Activated T-cell treated with anti-CD3 and anti-CD28 coated beads, Interleukin-2, amount 50 U/mL, for 1 hour (primary cell): ENCODE measurements around the gene CDS1.
"Not testable (repeated sequence)": the region's sequence is repeated elsewhere in the genome, so short reads cannot be mapped to it uniquely, and the experiment has no call there.

Source experiments
- DNase-seq: peaks from one replicate; pipeline ENCODE4 v3.0.0-alpha.2; 2020

CDS1 gene

DNA sequence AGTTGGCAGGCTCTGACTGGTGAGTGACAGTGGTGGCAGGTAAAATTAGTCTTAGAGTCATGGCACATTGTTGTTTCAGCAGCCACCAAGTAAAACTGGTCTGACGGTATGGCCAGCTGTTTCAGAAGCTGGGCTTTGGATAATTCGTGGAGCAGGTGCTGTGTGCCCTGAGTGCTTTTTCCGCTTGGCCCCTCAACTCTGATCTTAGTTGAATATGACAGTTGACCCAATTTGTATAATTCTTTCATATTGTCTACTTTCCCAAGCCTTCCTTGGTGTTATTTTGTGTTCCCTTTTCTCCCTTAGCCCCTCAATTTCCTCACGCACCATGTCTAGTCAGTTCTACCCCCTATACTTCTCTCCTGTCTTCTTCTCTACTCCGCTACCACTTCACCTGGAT is 32.0 kb downstream of the CDS1 start:
- no peak for DNase-seq

GRCh38 chr4:84615355-84615754 is 32.4 kb downstream of the CDS1 start:
- no peak for DNase-seq

- DNase-seq: no peak
Observed at GRCh38 chr4:84622959-84623358, 40.0 kb downstream of the CDS1 start.

DNA sequence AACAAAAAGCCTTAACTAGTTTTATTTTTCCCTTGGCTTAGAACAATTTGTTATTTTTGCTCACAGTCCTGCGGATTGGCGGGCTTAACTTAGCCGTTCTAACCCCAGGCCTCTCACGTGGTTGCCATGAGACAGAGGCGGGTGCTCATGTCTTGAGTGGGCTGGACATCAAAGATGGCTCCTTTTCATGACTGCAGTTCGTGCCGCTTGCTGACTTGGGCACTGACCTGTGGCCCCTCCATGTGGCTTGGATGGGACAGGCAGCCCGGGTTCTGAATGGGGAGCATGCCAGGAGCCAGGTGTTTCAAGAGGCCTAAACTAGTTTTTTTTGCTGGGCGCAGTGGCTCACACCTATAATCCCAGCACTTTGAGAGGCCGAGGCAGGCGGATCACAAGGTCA is 40.7 kb downstream of the CDS1 start:
- DNase-seq: no peak

DNA sequence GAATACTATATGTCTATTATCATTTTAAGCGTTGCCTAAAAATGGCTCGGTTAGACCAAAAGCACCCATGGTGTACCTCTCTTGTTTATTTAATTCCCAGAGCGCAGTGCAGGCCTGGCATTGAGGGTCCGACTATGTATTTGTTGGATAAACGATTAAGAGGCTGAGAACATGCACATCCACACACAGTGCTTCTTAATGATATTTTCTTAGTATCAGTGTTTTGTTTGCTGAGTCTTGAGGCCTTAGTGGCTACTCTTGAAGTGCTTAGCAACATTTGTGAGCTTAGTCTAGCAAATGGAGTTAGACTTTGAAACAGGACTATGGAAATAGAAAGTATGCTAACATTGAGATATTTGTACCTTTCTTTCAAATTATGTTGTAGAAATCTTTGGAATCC is 43.7 kb downstream of the CDS1 start:
- no peak for DNase-seq

- DNase-seq: no peak
Observed at GRCh38 chr4:84631573-84631972, 48.6 kb downstream of the CDS1 start.

DNA sequence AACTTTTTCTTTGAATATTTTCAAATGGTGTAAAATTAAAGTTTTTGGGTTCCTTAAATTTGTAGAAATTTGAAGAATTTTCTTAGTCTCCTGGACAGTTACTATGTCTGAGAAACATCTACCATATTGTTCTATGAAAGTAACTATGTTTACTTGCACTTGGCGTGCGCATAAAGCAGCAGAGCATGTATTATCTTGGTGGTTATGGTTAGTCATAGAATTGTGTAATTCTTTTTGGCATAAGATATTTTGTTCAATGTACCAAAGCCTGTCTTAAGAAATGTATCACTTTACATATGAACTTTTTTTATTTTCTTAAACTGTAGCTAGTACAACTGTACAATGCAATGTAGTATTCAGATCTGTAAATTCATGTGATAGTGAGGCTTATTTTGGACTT is 49.2 kb downstream of the CDS1 start:
- DNase-seq: no peak

DNA sequence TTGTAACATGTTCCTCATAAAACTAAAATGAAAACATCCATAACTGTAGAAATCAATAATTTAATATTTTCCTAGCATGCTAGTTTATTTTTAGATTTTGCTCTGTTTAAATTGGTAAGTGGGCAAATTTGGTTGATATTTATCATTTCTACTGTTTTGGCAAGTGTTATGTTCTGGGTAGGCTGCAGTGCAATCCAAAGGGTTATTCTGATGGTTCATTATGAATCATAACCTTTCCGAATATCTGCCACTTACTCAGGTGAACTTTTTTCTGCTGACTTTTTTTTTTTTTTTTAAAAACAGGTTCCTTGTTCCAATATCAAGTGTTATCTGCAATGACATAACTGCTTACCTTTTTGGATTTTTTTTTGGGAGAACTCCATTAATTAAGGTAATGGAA is 52.0 kb downstream of the CDS1 start:
- no peak for DNase-seq

DNA sequence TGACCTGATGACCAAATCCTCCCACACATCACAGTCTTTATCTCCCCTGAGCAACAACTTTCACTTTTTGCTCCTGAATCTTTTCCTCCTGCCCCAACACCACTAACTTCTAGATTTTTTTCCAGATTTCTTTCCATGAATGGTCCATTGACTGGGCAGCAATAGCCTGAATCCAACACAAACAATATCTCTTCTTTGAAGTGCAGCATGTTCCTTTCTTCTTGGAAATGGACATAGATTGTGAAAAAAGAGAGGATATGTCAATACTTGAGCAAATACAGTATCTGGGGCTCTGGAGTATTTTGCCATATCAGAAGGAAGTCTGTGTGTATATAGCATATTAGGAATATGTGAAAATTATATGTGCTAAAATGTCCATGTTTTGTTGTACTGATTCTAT is 55.2 kb downstream of the CDS1 start:
- no peak for DNase-seq

GRCh38 chr4:84639145-84639544 is 56.2 kb downstream of the CDS1 start:
- DNase-seq: no peak

DNA sequence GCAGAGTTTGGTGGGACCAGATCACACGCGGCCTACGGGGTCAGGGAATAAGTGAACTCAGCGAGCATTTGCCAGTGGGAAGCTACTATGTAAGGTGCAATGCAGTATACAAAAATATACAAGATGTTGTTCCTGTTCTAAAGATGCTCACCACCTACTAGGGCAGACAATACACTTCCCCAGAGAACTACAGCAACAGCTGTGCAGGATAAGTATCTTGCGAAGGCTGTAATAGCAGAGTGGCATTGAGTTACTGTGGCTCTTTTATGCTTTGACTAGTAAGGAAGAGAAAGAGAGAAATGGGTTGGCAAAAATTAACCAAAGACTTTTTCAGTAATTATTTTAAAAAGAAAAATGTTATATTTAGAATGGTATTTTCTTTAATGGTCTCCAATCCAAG is 61.2 kb downstream of the CDS1 start:
- no peak for DNase-seq

DNA sequence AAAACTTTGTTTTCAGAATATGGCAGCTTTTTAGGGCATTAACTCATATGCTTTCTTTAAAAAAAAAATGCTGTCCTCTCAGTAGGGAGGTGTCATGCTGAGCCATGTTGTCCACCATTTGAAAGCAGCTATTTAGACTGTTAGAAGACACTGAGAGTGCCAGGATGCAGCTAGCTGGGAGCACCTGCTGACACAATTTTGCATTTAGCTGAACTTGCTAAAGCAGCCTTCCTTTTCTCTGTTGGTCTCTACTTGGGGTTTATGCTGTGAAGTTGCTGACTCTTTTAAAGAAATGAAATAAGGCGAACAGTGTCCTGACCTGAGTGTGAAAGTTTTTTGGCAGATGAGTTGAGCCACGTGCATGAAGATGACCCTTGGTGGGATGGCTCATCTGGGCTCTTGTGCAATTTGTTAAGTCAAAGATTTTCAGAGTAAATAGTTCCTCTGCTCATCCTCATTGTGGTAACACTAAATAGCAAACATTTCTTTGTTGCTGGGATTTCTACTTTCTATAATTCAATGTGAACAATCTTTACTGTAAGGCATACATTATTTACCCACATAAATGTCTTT is 64.5 kb downstream of the CDS1 start:
- no peak for DNase-seq

GRCh38 chr4:84648178-84648577 is 65.3 kb downstream of the CDS1 start:
- no peak for DNase-seq

DNA sequence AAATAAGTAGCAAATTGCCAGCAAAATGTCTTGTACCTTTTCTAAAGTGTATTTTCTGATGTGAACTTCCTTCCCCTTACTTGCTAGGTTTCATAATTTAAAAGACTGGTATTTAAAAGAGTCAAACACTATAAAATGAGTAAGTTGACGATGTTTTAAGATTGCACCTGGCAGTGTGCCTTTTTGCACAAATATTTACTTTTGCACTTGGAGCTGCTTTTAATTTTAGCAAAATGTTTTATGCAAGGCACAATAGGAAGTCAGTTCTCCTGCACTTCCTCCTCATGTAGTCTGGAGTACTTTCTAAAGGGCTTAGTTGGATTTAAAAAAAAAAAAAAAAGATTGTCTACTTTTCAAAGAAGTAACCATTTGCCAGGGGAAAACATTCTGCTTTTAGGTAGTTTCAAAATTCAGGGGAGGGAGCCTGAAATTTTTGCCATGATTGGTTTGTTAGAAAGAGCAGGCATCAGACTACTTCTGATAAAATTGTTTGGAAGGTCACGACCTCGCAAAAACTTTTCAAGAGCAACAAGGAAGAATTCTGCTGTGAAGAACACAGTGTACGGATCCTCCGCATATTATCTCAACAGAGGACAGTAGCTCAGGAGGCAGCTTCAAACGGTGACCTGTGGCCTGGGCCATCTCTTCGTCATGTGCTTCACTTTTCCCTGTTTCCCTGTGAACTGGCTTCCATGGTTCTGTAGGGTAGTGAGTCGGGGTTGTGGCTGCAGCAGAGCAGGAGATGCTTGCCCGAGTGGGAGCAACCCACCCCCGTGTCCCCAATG is 66.1 kb downstream of the CDS1 start:
- DNase-seq: no peak

DNA sequence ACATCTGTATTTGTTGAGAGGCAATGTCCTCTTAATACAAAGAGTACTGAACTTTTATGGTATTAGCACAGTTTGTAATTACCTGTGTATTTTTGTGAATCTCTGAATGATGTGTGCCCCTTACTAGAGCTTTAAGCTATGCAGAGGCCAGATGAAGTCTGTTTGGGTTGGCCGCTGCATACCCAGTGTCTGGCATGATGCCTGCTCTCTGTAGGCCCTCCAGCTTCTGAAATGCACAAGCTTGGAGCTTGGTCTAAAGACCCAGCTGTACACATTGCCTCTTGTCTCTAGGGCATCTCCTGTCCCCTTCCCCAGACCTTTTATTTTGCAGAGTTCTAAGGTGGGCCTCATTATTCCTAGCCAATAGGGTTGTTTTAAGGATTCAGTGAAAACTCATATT is 68.6 kb downstream of the CDS1 start:
- DNase-seq: no peak

GRCh38 chr4:84652478-84652877 is 69.6 kb downstream of the CDS1 start:
- no peak for DNase-seq

GRCh38 chr4:84660606-84661005 is 77.7 kb downstream of the CDS1 start:
- no peak for DNase-seq

GRCh38 chr4:84661191-84661939 is 78.4 kb downstream of the CDS1 start:
- DNase-seq: no peak

GRCh38 chr4:84664767-84665166 is 81.8 kb downstream of the CDS1 start:
- not testable (repeated sequence) for DNase-seq

DNA sequence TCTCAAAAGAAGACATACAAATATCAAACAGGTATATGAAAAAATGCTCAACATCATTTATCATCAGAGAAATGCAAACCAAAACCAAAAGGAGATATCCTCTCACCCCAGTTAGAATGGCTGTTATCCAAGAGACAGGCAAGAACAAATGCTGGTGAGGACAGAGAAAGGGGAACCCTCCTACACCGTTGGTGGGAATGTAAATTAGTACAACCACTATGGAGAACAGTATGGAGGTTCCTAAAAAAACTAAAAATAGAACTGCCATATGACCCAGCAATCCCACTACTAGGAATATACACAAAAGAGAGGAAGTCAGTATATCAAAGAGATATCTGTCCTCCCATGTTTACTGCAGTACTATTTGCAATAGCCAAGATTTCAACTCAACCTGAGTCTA is 83.5 kb downstream of the CDS1 start:
- no peak for DNase-seq

- DNase-seq: no peak
Observed at GRCh38 chr4:84669201-84669600, 86.3 kb downstream of the CDS1 start.

DNA sequence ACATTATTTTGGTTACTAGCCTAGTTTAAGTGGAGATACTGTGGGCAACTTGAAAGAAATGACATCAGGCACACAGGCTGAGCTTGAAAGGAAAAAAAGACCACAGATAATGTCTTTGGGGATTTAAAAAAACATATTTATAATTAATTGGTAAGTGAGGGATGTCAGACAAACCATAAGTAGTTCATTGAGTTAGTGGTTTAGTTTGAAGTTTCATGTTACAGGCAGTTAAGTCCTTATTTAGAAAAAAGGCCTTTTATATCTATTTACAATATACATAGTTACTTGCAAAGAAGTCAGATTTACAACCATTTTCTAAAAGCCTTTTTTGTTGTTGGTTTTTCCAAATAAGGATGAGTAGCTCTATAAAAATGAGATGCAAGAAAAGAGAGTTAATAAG is 89.2 kb downstream of the CDS1 start:
- no peak for DNase-seq

- no peak for DNase-seq
Observed at GRCh38 chr4:84673475-84674240, 90.7 kb downstream of the CDS1 start.

DNA sequence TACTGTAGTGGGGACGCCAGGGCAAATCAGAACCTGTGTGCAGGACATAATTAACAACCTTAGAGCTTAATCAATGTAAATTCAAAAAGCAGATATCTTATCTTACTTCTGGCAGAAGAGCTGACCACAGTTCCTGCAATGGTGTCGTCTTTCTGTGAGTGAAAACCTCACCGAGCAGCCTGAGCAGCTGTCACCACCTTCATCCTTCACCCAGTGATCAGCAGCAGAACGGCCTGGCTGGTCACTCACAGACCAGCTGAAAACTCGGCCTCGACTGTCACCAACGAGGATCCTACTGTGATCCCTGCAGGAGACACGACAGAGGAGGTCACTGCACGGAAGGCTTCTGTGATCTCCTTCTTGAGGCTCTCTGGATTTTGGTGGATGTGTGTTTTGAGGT is 94.2 kb downstream of the CDS1 start:
- no peak for DNase-seq
